ENCODE results near the gene OTOG.

- TF ChIP-seq CTCF (IDR thresholded peaks at IDR 0.05) (no peak), ZFX (IDR thresholded peaks at IDR 0.05; ENCODE audit: borderline replicate concordance) (no peak)
Observed at GRCh38 chr11:17636721-17637120, 89.7 kb downstream of the OTOG start.

All from 22Rv1 (cell line).